HG03342 (cell line): ENCODE results near the gene KLF9.
A peak's percentile ranks its signal among the peaks of the same experiment; 100 is the strongest.

ENCODE experiments used
- ATAC-seq: cut with Tn5 transposase; IDR thresholded peaks from one replicate; pipeline ENCODE4 v1.9.1; 2021; ENCODE audit warnings: mild to moderate bottlenecking, moderate library complexity; ENCODE audit not compliant: unreplicated experiment

Gene KLF9

GRCh38 chr9:70422371-70423043 is 8.1 kb upstream of the KLF9 start:
- ATAC-seq, result no peak

GRCh38 chr9:70421272-70422180 is 7.1 kb upstream of the KLF9 start:
- ATAC-seq, result no peak

- peak; percentile 19 for ATAC-seq
Measured at GRCh38 chr9:70420441-70421271, 6.2 kb upstream of the KLF9 start.

- ATAC-seq, result peak; percentile 37
Measured at GRCh38 chr9:70419556-70420440, 5.3 kb upstream of the KLF9 start.

- ATAC-seq, result peak; percentile 53
Measured at GRCh38 chr9:70418822-70419555, 4.5 kb upstream of the KLF9 start.

GRCh38 chr9:70415476-70415875 is 1.0 kb upstream of the KLF9 start:
- ATAC-seq, result no peak

- ATAC-seq, result no peak
Measured at GRCh38 chr9:70415041-70415440, 584 bp upstream of the KLF9 start.

GRCh38 chr9:70413464-70413798 is 1.0 kb downstream of the KLF9 start:
- peak; percentile 20 for ATAC-seq

- ATAC-seq, result no peak
Measured at GRCh38 chr9:70412832-70413463, 1.5 kb downstream of the KLF9 start.

- ATAC-seq, result peak; percentile 20
Measured at GRCh38 chr9:70411930-70412831, 2.3 kb downstream of the KLF9 start.

- ATAC-seq, result no peak
Measured at GRCh38 chr9:70411121-70411929, 3.1 kb downstream of the KLF9 start.

- ATAC-seq, result no peak
Measured at GRCh38 chr9:70410368-70410767, 4.1 kb downstream of the KLF9 start.

- no peak for ATAC-seq
Measured at GRCh38 chr9:70409800-70410199, 4.7 kb downstream of the KLF9 start.

- ATAC-seq, result no peak
Measured at GRCh38 chr9:70409280-70409679, 5.2 kb downstream of the KLF9 start.

GRCh38 chr9:70408393-70409040 is 5.9 kb downstream of the KLF9 start:
- no peak for ATAC-seq

GRCh38 chr9:70407081-70407503 is 7.4 kb downstream of the KLF9 start:
- ATAC-seq, result no peak

- peak; percentile 78 for ATAC-seq
Measured at GRCh38 chr9:70406434-70406862, 8.0 kb downstream of the KLF9 start.
